Stimulated activated CD8-positive, alpha-beta memory T cell treated with anti-CD3 and anti-CD28 coated beads, Interleukin-15, amount 100 ng/mL, for 4 hours (primary cell): ENCODE measurements around the gene OPCML.

Experiments used
- DNase-seq, 2 donors: peaks; one replicate each; pipeline ENCODE4 v3.0.0-alpha.2; 2020; ENCODE audit warnings: low read depth in 2 of 2

OPCML gene

DNA sequence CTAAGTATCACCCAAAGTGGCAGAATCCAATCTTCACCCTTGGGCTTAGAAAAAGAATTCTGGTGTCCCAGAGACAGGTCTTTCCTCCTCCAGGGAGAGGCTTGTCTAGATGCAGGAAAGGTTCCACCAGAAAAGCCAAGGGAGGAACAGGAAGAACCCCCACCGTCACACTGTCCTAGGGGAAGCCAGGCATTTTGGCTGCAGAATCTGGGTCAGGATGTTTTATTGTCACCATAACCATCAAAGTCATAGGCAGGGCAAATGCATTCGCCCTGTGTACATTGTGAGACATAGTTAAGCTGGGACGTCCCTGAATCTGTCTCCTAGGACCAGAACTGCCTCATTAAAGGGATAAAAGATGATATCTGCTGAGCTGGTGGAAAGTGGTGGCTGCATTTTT is 590.5 kb downstream of the OPCML start:
- no peak for DNase-seq

DNA sequence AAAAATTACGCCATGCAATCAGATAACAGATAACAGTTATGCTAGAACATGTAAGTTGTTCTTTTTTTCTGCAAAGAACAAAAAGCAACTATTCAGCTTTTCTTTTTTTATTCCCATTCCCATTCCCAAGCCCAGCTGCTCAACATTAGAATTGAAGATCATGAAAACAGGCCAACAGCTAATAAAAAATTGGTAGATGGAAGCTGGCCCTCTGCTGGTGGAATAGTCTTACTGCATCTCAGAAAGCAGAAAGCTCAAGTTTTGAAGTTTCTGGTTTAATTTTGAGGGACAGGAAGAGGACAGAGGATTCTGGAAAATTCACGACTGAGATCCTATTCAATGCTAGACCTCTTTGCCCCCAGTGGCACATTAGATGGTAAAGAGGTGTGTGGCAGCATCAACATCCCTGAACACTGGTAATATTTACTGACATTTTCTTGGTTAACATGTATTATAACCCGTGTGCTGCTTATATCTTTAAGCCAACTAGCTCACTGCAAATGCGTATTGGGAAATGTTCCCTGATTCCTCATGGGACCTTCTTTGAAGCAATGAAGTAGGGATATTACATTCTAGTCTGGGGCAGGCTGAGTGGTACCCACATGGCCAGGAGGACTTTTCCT is 591.2 kb downstream of the OPCML start:
- DNase-seq = no peak

DNA sequence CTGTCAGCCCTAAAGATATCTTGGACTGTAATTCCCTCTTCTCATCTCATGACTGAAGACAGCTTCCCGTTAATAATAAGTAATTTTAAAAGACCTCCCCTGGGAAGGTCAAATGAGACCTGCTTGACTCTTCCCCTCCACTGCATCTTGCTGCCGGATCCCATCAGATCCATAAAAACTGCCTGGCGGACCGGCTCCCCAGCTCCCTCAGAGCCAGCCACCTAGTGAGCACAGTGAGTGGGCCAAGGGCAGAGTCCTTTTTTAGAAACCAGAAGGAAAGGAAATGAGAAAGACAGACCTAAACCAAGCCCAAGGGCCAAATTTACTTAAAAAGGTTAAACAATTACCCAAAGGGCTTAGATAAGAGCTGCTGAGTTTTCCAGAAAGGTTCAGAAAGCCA is 595.3 kb downstream of the OPCML start:
- DNase-seq = no peak

- DNase-seq = no peak
Observed at GRCh38 chr11:132935383-132935782, 596.9 kb downstream of the OPCML start.

DNA sequence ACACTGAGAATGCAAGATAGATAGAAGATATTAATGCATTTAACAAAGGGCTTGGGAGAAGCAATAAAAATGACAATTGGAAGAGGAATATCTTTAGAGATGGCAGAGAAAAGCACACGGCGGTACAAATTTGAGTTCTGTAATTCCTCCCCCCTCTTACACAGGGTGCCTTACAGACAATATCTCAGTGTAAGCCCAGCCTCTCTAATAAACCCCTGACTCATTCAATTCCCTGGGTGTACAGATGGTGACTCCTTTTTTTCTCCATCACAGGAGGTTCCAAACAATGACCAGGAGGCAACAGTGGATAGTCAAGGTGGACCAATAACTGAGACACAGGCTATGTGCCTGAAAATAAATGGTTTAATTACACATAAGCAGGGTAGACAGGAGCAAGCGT is 598.6 kb downstream of the OPCML start:
- DNase-seq = no peak

DNA sequence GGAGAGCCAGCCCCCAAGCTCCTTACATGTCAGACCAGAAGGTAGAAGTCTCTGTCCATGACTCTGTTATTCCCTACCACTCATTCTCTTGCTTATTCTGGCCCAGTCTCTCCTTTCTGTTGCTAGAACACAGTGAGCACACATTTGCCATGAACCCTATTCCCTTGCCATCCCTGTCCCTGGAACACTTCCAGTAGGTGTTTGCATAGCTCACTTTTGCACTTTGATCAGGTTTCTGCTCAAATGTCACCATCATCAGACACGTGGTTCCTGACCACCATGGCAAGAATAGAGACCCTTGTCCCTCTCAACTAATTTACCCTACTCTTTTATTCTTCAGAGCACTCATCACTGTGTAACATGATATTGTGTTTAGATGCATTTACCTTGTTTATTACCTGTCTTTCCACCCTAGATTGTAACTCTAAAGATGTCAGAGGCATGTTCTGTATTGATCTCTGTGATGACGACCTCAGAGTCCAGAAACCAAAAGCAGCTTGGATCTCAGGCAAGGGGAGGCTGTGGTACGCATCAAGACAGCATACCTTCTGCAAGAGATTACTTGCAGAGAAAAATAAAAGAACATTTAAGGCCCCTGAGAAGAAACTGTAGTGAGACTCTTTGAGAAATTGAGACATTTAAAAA is 606.4 kb downstream of the OPCML start:
- DNase-seq = no peak

GRCh38 chr11:132921597-132921996 is 610.7 kb downstream of the OPCML start:
- no peak for DNase-seq

DNA sequence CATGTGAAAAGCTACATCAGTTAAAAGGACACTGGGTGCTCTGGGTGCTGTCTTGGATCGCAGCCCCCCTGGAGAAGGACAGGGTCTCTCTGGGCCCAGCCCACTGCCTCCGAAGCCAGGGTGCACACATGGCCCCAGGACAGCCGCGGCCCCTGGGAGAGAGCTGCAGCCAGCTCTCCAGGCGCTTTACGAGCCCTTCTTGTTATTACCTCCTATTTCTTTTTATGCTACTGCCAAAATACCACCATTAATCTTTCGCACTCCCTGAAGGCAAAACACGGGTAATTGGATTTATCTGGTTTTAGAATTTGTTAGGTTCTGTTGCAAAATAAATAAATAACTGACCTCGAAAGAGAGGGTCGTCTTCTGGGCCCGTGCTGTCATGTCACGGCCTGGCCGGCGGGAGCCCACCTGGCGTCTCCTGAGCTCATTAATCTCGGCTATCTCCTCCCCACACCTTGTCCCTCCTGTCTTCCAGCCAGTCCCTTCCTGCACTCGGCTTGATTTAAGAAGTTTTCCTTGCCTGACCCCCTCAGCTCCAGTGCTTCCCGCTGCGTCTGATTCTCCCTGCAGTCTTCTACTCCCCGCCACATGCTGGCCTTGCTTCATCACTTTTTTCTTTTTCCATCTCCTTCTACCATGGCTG is 611.7 kb downstream of the OPCML start:
- no peak for DNase-seq

GRCh38 chr11:132914600-132914999 is 617.7 kb downstream of the OPCML start:
- DNase-seq = no peak

GRCh38 chr11:132913886-132914285 is 618.4 kb downstream of the OPCML start:
- DNase-seq = no peak

GRCh38 chr11:132913295-132913694 is 619.0 kb downstream of the OPCML start:
- DNase-seq = no peak

DNA sequence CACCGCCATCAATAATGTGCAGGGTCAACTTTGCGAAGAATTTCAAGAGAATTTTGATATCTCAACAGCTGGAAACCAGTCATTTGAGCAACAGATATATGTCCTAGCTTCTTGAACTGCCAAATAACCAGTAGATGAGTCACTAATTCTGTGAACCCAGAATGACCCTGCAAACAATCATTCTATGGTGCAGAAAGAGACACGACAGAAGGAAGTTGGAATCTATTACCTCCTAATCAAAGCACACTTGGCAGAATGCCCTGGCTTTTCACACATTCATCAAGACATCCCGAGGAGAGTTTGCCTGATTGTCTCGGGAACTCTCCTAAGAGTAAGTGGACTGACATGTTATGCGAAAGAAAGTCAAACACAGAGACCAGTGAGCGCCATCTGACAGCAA is 621.1 kb downstream of the OPCML start:
- DNase-seq = no peak

GRCh38 chr11:132910011-132910760 is 622.1 kb downstream of the OPCML start:
- no peak for DNase-seq

- DNase-seq = no peak
Observed at GRCh38 chr11:132909021-132909606, 623.2 kb downstream of the OPCML start.

- DNase-seq = no peak
Observed at GRCh38 chr11:132908414-132908810, 623.9 kb downstream of the OPCML start.

GRCh38 chr11:132907651-132908413 is 624.5 kb downstream of the OPCML start:
- DNase-seq = no peak

DNA sequence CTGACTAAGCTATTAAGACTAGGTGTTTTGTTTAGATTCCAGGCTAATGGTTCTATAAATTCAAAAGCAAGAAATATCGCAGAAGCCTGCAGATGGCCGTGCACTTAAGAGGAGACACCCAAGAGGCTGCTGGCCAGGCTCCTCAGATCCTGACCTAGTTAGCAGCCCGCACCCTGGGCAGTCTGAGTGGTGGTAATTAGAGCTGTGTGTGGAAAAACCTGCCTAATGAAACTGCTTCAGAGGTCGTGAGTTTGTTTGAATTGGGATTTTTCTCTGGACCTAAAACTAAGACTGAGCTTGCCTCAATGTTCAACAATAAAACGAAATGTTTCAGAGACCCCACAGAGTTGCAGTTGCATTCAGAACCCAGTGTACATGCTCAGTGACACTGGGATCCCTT is 627.7 kb downstream of the OPCML start:
- no peak for DNase-seq

GRCh38 chr11:132904091-132904490 is 628.2 kb downstream of the OPCML start:
- DNase-seq = no peak

DNA sequence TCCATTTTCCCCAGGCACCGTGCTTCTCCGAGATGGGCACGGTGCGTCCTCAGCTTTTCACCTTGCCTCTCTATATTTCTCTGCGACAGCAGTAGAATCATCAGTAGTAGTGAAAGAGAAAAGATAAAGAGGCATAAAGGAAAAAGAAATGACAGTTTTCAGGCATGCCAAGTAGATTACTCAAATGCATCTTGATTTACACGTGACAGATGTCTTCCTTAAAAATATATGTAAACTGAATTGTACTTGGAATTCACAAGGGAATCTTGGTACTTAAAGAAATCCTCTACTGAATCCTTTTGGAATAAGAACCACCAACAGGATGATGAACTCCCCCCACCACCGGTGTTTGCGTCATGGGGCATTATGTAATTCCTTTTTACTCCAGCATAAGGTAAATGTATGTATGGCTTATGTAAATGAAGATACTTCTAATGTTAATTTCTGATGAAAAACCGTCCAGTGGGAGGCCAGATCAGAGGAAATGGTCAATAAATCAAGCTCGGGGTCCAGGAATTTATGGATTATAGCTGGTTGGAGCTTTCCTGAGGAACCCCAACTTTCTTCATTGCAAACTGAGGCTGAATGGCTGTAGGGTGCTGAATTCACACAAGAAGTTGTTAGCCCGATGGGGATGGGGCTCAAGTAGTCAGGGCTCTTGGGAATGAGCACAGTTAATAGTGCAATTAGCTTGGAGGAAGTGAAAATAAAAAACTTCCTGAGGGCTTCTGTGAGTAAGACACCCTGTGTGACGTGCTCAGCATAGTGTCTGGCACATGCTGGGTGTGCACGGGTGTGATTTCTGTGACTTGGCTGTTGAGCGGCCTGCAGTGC is 630.4 kb downstream of the OPCML start:
- DNase-seq = no peak

- DNase-seq = no peak
Observed at GRCh38 chr11:132898676-132899075, 633.6 kb downstream of the OPCML start.

- DNase-seq = no peak
Observed at GRCh38 chr11:132898021-132898420, 634.3 kb downstream of the OPCML start.
